HG03060 (cell line): Measurements from ENCODE around the gene SKAP1.

Experiments used
- ATAC-seq: cut with Tn5 transposase; IDR thresholded peaks from one replicate; pipeline ENCODE4 v1.9.1; 2021; ENCODE audit warnings: low read depth, moderate number of reproducible peaks; ENCODE audit not compliant: unreplicated experiment

SKAP1 gene

DNA sequence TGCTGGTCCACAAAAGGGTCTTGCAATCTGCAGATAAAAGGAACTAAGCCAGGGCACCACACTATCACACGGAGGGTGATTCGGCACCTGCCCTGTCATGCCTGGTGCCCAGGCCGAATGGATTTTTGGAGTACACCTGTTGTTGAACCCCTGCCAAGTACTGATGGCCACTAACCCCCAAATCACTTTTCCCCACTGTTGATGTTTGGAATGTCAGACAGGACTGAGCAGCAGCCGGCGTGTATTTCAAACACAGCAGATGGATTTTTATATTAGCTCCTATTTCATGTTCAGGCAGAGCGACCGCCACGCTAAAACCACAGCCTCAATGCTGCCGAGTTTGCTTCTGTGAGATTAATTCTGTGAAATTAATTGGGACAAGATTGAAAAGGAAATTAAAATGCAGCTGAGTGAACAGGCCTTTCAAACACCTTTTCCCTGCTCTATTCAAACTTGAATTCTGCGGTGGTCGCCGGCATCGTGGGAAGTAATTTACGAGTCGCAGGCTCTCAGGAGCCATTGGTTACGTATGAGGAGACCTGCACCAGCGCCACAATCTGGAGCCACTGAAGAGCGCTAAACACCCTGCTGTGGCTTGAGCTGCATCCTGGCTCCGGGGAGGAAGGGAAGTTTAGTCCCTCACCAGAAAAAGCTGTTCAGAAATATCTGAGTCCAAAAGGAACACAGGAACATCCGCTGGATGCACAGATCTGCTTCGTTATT, 274.0 kb downstream of the SKAP1 start:
- no peak for ATAC-seq

DNA sequence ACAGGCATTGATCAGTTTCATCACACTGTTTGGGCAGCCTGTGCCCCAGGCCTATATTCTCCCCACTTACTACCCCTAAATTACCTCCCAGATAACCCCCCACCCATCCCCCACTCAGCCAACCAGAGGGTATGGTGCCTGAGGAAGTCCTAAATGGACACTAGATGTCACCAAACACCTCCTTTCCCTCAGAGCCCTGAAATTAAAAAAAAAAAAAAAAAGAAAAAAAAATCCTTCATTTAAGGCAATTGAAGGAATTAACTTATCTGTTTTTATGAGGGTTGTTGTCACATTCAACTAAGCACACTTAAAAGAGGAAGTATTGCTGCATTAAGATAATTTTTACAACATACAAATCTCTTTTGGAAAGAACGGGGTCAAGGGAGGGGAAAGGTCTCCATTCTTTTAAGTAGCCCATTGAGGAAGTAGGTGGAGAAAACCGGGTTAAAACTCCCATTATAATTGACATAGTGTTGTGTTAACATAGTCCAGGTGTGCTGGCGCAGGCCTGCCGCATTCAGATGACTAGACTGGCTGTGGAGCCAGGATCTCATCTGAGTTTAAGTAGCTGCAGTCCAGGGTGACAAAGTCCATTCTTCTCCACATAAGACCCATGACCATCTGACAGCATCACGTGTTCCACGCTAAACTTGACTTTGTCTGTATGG, 276.2 kb downstream of the SKAP1 start:
- ATAC-seq = no peak

DNA sequence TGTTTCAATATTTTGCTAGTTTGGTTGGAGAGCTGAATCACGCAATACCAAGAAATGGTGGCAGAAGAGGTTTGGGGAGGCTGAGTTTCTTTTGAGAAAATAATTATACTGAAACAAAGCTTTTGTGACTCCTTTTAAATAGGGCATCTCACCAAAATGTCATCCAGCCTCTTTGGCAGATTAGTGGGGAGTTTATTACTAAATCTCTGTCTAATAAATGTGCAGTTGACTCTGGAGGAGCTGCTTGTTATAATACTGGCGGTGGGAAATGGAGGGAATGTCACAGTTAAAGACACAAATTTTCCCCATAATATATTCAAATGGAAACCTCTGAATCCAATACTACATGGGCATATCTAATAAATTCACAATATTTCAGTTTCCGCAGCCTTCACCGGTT, 277.7 kb downstream of the SKAP1 start:
- no peak for ATAC-seq

DNA sequence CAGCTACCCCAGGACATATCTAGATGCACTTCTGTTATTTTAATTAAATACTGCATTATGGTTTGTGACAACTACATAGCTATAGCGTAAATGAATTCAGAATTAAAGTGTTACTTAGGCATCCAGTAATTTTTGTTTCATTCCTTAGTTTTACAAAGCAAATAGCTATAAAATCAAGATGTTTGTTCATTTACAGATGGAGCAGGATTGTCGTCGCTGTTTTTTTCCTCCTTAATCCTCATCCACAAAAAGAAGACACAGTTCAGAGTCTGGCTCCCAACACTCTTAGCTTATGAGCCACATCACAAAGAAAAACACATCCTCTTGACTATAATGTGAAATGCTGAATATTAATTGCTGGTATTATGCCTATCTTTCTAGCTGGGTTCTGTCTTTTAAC, 278.8 kb downstream of the SKAP1 start:
- no peak for ATAC-seq

DNA sequence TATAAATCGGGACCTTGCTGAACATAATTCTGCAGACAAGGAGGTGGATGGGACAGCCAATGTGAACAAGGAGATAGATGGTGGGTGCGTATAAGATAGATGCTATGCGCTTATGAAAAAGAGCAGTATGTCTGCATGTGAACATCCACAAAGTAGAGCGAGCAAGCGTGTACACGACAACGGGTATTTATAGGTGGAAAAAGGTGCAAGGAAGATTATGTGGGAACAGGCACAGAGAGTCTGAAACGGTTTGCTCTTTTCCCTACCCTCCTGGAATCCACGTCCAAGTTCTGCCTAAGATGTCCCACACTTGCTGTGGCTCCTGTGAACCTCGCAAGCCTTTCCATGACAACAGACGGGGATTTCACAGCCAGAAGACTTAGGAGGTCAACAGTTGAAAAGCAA, 279.4 kb downstream of the SKAP1 start:
- no peak for ATAC-seq

DNA sequence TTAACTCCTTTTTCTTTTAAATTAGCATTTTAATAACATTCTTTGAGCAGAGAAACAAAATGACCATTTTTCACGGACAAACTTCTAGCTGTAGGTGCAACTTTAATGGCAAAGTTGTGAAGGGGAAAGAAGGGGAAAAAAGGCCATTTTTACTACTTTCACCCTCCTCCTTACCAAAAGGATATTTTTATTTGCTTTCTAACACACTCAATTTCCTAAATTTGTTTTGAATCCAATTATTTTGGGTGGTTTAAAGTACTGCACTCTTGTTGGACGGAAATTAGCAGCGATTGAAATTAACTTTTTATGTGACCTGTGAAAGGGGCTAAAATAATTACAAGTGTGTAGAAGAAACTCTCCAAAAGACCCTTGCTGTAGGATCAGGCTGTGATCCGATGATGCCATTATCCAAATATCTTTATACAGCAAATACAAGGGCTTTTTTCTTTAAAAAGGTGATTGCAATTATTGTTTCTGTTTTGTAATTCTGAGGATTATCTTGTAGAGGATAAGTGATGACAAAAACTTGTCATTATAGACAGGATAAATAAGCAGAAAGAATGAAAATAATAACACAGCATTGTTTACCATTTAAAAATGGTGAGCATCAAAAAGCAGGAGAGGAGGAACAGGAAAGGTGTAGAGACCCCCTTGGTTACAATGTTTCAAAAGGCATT, 280.1 kb downstream of the SKAP1 start:
- no peak for ATAC-seq

DNA sequence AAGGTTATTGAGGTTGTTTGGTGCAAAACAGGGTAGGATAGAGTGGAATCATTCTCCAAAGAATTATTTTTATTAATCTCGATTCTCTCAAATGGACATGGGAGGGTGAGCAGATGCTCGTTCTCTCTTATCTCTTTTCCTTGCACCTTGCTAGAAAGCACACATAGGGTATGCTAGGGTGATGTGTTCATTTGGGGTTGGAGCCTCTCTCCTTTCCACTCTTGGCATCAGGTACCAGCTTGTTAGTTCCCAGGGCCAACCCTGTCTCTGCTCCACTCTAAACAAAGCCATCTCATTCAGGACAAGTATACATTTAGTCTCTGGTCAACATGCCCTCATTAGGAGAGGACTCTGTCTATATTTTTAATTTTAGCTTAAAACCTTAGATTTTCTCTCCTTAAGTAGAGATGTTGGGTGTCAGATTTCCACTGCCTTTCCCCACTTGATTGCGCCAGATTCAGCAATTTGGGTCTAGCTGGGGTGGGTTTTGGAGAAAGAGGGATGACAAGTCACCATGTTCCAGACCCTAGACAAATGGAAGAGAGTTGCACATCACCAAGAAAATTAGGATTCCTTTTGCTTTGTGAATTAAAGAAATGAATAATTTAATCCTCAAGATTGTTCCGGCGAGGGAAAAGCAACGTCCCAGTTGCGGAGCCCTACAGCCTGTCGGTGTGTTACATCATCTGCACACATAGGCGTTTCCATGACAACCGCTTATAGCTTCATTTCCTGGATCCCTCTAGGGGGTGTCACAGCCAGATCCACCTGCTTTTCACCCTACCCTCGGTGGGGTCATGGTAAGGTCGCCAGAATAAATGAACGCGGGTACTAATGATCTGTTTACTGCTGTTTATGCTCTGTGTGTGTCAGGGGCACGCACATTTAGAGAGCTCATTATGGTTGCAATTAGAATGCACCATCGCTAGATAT, 280.9 kb downstream of the SKAP1 start:
- no peak for ATAC-seq

DNA sequence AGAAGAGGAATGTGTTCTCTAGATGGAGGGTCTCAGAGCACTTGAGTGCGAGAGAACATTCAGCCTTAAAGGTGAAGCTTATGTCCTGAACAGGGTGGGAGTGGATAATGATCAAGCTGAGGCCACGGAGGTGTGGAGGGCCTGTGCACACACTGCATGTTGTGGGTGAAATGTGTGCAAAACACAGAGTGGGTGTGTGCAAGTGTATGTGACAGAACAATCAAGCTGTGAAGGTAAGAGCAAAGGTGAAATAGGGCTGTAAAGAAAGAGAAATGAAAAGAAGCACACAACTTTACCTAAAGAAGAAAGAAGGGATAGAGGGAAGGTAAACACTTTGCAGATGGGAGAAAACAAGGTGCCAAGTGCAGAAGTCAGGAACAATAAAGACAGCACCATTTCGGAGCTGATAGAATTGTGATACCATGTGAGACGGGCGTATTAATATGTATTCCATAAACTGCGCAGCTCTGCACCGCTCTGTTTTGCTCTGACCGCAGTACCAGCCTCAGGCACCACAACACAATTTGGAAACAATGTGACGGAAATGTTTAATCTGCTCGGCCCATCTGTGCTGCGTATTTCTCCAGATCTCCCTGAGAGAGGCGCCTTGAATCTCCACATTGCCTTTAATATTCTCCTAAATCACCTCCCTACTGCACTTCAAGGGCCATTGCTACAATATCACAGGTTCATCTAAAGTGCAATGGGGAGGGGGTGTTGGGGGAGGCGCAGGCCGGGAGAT, 281.8 kb downstream of the SKAP1 start:
- ATAC-seq = no peak

DNA sequence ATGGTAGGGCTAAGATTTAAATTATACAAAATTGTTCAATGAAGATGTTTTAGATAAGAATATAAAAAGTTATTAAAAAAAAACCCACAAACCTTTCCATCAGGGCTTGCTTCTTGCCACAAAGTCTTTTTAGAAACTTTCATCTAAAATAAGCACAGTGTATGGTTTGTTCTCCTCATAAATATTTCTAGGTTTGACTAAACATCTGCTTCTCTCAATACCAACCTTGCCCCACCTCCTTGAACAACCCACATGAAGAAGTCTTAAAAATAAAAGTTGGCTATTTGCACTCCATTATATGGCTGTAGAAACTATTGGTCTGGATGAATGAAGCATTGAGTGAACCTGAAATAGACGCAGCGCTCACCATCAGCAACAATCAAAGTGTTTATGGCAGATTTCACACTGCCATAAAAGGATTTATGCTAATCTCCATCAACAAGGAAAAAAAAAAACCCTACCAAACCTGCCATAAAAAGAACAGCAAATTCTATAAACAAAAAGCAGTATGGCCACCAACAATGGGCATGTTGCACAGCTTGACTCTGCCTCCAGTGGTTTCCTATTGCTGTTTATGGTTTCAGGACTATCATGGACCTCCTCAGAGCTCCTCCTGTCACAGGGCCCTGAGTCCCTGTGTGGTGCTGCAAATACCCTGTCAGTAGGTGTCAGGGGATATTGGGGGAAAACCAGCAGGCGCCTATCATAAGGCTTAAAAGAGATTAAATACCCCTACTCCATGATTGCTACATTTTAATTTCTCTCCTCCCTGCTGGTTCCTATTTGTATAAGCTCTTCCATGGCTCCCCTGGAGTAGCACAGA, 284.8 kb downstream of the SKAP1 start:
- ATAC-seq = no peak

DNA sequence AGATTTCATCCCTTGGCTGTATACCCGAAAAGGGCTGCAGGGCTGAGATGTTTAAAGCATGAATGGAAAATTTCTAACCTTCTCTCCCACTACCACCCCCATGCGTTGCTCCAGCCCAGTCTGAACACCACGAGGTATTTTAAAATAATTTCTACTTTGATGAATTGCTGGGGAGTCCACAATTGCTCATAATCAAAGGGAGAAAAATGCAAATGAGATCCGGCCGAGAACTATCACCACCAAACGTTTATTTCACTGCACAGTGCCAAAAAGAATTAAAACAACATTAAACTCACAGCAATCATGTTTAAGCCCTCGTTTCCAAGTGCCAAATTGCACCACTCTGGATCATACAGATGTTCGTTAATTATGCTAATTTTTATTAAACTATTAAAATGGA, 285.8 kb downstream of the SKAP1 start:
- no peak for ATAC-seq

DNA sequence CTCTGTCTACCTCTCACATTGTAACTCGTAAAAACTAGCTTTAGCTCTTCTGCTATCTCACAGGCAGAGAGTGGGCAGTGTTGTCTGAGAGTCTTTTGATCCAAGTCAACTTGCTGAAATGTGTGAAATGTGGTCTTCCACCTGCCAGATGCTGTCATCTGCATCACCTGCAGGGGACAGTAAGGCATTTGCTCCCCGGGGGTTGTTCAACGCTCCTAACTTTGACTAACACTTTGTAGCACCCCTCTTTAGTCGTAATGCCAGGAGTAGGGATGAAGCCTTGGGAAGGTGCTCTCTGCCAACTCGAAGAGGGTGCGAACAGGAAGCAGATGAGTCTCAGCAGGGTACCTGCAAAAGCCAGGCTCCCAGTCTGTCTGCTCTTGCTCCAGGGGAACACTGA, 286.4 kb downstream of the SKAP1 start:
- no peak for ATAC-seq

DNA sequence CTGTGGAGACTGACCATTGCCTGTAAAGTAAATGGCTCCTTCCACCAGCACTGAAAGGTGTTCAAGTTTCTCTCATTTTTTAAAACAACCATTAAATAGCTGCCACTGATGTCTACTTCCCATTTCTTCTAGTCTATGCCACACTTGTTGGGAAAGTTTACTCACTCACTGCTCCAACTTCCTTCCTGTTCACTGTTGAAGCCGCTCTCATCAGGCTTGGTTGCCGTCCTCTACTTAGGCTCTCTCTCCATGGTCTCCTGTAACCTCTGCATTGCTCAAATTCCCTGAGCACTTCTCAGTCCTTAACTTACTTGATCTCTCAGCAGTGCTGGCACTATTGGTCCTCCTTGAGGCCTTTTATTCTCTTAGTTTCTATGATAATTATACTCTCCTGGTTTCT, 290.1 kb downstream of the SKAP1 start:
- no peak for ATAC-seq

DNA sequence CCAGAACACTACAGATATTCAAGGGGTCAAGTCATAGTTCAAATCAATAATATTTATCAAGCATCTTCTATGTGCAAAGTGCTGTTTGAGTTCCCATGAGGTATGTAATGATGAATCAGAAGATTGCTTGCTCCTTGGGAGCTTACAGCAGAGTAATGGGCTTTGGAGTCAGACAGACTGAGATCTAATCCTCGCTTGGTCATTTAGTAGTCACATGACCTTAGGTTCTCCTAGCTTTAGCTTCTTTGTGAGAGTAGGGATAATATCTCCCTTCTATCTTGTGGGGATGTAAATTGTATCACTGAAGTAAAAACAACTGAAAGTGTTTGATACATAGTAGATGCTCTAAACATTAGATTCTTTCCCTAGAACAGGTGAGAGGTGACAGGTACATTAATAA, 292.4 kb downstream of the SKAP1 start:
- no peak for ATAC-seq

DNA sequence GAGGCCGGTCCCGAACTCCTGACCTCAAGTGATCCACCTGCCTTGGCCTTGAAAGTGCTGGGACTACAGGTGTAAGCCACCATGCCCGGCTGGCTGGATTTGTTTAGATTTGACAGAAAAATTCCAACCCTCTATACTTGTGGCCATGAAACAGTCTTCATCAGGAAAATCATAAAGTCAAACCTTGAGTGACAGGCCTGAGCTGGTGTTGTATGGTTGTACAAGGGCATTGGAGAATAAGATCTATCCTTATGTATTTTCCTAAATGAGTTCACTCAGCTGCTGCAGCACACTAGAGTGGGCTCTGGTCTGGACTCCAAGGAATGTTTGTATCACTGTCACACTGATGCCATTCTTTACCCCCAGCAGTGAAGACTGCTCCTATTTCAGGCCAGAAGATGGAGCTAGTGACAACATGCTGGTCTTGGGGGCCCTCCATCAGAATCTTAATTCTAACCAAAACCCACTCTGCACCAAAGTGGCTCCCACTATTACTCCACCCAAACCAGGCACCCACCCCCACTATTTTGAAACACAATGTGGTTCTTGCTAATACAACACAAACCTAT, 295.0 kb downstream of the SKAP1 start:
- ATAC-seq = no peak

DNA sequence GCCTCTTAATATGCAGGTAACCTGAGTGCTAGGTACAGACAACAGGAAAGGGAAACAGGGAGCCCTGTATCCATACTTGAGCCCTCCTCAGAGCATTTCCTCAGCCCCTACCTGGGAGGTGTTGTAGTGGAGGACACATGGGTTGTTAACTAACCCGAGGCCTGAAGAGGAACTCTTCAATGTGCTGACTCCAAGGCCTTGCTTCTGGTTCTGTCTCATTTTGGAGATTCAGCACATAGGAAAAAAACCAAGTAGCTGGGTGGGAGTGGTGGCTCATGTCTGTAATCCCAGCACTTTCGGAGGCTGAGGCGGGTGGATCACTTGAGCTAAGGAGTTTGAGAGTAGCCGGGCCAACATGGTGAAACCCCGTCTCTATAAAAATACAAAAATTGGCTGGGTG, 297.6 kb downstream of the SKAP1 start:
- no peak for ATAC-seq

DNA sequence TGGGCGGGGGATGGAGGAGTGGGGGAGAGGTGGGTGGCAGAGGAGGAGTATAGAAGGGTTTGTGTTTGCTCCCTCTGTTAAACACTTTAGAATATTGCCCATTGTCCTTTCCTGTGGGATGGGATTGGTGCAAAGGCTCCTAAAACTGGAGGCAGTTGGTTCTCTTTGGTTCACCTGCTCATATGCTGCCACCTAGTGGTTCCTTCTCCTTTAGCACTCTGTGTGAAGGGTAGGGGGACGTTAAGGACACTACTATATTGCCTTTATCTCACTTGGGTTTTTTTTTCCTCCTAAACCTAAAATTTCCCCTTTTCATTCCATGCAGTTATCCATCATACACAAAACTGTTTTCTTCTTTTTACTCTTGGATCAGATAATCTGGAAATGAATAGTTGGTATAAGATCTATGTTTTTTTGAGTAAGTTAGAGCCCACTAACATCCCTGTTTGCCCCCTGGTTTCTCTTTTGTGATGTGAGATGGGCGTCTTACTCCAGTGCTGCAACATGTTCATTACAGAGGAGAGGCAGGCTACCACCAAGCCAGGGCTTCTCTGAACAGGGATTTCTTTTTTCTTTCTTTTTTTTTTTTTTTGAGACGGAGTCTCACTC, 298.7 kb downstream of the SKAP1 start:
- no peak for ATAC-seq

DNA sequence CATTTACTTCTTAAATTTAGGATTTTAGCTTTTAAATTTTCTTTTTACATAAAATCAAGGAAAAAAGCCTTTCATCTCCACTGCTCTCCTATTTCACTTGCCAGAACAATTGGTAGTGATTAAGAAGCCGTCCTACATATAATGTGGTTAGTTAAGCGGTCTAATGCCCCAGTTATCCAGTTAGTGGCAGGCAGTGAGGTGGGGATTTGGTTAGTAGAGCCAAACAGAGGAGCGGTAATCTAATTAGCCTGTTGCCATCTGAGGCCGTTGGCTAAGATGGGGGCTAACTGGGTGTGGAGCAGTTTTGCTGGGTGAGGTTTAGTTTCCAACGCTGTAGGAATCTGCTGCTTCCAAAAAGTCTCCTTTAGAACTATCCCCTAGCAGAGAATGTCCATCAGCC, 300.0 kb downstream of the SKAP1 start:
- ATAC-seq = no peak

DNA sequence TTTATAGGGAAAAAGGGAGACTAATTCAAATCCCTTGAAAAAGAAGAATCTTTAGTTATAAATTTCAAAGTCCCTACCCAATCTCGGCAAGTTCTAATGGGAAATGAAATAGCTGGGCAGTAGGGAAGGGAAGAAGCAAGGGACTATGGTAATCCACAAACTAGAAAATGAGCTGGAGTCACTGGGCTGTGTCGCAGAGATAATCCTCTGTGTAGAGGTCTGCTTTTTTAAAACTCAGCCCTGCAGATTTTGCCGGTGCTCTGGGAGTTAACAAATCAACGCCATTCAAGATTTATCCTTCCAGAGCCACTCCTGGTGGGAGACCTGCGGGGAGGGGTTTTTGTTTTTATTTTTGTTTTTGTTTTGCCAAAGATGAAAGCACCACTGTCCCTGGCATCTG, 301.6 kb downstream of the SKAP1 start:
- ATAC-seq = no peak
